NCI-H2029 treated with DMSO at 0.1 percent for 48 hours (cell line): ENCODE results near the gene FXYD2.

Source experiments
- DNase-seq: peaks from one replicate; lab custom pipeline; 2025; lab: John Stamatoyannopoulos, UW

The FXYD2 gene

DNA sequence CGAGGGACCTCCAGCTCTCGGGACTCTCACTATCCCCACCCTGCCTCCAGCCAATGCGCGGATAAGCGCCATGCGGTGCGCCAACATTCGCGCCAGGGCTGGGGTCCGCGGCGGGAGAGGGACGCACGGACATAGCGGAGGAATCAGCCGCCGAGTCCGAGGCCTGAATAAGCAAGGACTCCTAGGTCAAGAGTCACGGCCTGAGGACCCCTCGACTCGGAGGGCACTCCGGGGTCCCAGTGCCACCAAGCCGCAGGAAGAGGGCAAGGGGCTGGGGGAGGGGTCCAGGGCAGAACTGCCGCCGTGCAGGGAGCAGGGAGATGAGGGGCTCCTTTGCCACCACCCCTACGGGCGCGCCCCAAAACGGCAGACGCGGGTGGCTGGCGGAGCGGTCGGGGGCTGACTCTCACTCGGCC, 28.1 kb downstream of the FXYD2 start:
- DNase-seq: no peak

GRCh38 chr11:117795638-117796455, 28.7 kb downstream of the FXYD2 start:
- DNase-seq: no peak

- no peak for DNase-seq
Measured at GRCh38 chr11:117794772-117795629, 29.5 kb downstream of the FXYD2 start.

GRCh38 chr11:117794135-117794534, 30.4 kb downstream of the FXYD2 start:
- no peak for DNase-seq

DNA sequence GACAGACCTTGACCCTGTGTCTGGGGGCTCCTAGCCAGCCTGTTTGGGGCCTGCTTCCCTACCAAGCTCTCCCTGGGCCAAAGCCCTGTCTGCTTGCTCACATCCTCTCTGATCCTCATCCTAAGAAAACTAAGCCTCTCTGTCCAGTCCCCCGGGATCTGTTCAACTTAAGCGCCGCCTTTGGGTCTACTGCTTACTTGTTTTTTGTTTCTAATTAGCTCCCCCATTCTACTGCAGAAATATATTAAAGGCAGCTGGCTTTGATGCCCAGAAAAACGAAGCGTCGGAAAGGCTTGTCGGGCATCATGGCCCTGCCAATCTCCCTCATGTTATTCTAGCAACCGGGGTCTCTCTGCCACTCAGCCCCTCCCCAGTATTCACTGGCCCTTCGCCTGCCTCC, 31.0 kb downstream of the FXYD2 start:
- DNase-seq: no peak

GRCh38 chr11:117792992-117793391, 31.6 kb downstream of the FXYD2 start:
- no peak for DNase-seq

DNA sequence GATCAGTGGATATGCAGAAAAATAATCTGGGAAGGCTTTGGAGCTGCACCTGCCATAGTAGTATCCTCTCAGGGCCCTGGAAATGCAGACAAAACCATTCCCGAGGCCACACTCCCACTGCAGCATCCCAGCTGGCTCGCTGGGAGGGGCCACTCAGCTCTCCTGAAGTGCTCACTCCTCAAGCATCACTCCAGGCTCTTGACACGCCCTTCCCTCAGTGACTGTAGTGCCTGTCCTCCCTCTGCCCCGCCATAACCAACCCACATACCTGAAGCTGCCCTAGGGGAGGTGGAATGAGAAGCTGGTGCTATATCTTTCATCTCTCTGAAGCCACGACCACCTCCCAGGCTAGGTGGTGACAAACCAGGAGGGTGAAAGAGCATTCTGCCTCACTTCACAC, 32.3 kb downstream of the FXYD2 start:
- peak; percentile 91 for DNase-seq

DNA sequence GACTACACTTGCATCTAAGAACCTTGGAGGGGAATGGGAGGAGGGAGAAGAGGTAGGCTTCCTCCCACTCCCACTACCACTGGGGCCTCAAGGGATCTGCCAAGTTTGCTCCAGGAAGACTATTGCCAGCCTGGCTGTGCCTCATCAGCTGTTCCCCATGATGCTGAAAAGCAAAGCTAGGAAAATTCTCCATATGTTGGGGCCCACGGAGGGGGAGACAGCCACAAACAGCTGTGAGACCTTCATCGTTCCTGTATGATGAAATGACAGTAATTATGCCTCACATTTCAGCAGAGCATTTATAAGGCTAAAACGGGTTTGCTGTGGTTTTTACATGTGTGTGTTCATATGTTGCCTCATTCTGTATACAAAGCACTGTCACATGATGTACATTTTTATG, 34.3 kb downstream of the FXYD2 start:
- DNase-seq: no peak

DNA sequence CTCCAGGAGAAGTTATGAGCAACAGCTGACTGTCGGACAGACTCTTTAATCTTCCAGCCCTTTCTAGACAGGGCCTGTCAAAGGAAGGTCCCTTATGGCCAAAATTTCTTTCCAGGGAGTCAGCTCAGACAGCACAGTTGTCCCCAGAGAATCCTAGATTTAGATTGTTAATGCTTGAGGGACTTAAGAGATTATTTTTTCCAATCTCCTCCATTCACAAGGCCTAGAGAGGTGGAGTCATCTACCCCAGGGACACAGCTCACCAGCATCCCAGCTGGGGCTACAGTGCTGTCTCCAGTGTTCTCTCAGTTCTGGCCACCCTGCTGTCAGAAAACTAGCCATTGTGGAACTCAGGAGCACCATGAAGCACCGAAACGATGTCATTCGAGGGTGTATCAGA, 35.3 kb downstream of the FXYD2 start:
- DNase-seq: no peak

DNA sequence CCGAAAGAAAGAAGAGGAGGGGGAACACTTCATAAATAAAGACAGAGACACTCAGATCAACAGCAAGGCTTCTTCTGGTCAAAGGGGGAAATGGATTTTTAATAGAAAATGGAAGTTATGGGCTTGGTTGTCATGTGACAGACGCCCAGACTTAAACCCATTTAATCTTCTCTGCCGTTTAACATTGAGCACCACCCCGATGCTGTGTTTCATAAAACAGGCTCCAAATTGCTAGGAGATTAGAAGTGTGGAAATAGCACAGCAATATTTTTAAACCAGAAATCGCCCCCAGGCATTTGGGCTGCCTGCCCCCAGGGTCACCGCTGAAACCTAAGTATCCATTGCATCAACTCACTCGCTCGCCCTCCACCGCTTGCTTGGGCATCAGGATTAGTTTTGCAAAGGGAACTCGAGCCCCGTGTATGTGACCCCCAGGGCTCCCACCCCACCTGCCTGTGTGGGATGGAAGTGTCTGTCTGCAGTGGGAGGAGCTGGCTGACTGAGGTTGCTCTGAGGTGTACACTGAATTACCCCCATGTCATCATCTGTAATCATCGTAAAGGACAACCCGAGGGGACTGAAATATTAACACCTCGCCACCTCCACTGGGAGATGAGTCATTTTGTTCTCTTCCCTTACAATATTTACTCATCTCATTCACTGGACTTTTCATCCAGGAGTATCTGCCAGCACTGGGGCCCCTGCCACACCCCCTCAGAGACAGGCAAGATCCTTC, 38.2 kb downstream of the FXYD2 start:
- peak; percentile 19 for DNase-seq

DNA sequence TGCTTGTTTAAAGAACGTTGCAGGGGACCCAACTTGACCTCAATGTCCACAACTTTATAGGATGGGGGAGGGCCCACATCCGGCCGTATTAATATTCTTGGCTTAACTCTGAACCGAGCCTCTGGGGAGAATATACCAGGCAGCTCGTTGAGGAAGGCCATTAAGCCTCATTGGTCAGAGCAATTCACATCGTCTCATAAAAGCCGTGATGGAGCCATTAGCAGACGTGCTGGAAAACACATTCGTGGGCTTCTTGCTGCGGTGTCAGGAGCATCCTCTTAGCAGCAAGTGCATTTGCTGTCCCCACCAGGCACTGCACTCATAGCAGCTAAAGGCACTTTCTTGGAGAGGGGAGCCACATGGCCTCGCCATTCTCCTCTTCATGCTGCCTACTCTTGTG, 42.4 kb downstream of the FXYD2 start:
- no peak for DNase-seq

- no peak for DNase-seq
Measured at GRCh38 chr11:117781627-117782026, 42.9 kb downstream of the FXYD2 start.

GRCh38 chr11:117780456-117780855, 44.1 kb downstream of the FXYD2 start:
- no peak for DNase-seq

DNA sequence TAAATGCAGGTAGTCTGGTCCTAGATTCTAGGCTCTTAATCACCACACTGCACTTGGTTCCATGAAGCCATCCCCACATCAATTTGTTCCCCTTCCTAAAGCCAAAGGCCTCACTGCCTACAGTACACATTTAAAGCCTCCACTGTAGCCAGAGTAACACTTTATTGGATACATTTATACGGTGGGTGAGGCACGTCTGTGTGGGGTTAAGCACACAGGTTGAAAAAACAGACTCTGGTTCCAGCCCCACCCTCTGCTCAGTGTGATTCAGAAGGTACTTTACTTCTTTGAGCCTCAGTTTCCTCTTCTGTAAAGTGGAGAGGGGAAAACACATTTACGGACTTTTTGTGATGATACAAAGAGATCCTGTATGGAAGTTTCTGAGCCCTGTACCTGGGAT, 50.0 kb downstream of the FXYD2 start:
- DNase-seq: no peak

- DNase-seq: no peak
Measured at GRCh38 chr11:117772360-117772759, 52.2 kb downstream of the FXYD2 start.

DNA sequence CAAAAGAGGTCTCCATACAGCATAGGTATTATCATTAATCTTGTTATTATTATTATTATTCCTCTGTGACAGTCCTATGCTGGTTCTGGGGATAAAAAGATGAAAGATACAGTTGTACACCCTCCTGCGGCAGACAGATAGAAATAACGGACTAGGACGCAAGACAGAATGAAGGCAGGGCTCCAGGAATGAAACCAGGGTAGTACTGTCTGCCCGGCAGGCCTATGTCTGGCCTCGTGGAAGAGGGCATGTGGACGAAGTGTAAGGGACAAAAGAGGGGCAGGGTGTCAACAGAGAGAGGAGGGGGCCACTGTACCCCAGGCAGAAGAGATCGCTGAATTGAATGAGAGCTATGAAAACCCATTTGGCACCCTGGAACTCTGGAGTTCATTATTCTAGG, 52.7 kb downstream of the FXYD2 start:
- DNase-seq: no peak

GRCh38 chr11:117771197-117771596, 53.3 kb downstream of the FXYD2 start:
- DNase-seq: no peak

DNA sequence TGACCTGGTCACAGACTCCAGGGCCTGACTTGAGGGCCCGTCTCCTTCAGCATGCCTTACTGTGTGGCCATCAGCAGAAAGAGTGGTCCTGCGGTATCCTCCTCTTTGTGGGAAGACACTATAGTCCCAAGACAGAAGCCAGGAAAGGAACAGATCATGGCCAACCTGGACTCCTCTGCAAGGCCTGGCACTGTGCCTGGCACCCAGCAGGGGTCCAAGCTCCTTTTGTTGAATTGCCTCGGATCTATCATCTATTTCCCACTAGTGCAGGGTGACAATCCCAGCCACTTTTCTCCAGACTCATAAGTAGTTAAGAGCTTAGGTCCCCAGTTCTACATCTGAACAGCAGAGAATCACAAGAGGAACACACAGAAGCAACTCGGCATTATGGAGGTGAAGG, 54.5 kb downstream of the FXYD2 start:
- DNase-seq: peak; percentile 6
